Brain microvascular endothelial cell (primary cell): ENCODE data around the gene CCDC14.
A peak's percentile ranks its signal among the peaks of the same experiment; 100 is the strongest.

Experiments
- DNase-seq: peaks from one replicate; pipeline ENCODE4 v3.0.0-alpha.2; 2020
- H3K27ac ChIP-seq: fragments of 250-450 bp; sonication (Bioruptor Pico); 2 replicates; pipeline ENCODE4 v1.5.1; 2020; ENCODE audit warnings: mild to moderate bottlenecking, moderate library complexity
- H3K27me3 ChIP-seq: fragments of 250-450 bp; sonication (Bioruptor Pico); replicated peaks from 2 replicates; pipeline ENCODE4 v1.5.1; 2020; ENCODE audit warnings: mild to moderate bottlenecking
- H3K36me3 ChIP-seq: fragments of 250-450 bp; sonication (Bioruptor Pico); replicated peaks from 2 replicates; pipeline ENCODE4 v1.5.1; 2020; ENCODE audit warnings: mild to moderate bottlenecking
- H3K4me3 ChIP-seq: 2 replicates; pipeline ENCODE4 v1.5.1; 2011; ENCODE audit warnings: low read depth, mild to moderate bottlenecking, control low read depth, low read length, moderate library complexity
- in situ Hi-C: cut with HindIII; loops from 2 replicates; pipeline ENCODE4 v1.10.0; 2017; ENCODE audit warnings: low sequenced_read_pairs, low pct_ligation_motif_present
- TF ChIP-seq, protein P1 (sequence below): IDR thresholded peaks from 2 replicates; pipeline ENCODE4 v1.5.1; 2011; ENCODE audit warnings: low read depth, mild to moderate bottlenecking, moderate library complexity, low read length, control low read depth, inconsistent platforms; ENCODE audit errors: missing control alignments

CCDC14 gene

DNA sequence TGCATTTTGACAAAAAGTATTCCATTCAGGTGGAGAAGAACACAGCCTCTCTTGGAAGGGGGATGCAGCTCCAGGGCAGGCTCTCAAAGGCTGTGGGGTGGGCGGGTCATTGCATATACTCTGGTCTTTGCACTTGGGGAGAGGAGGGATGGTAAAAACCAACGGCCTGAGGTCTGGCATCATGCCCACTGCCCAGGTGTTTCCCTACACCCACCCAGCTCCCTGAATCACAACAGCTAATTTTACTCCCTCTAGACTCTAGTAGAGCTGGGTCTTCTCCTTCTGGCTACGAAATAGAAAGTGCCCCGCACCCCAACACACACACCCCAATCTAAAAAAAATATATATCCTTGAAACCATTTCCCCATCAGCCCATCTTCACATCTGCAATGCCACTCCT is 77.9 kb downstream of the CCDC14 start:
- no peak for DNase-seq
- in situ Hi-C loops: no loop called here
- Histone ChIP-seq H3K27ac (no peak overlapping the region), H3K36me3 (no peaks in the 10 kb centered on the region), H3K4me3 (peak overlapping the region; percentile 66), H3K27me3 (no peaks in the 10 kb centered on the region)
- TF ChIP-seq, protein P1, sequence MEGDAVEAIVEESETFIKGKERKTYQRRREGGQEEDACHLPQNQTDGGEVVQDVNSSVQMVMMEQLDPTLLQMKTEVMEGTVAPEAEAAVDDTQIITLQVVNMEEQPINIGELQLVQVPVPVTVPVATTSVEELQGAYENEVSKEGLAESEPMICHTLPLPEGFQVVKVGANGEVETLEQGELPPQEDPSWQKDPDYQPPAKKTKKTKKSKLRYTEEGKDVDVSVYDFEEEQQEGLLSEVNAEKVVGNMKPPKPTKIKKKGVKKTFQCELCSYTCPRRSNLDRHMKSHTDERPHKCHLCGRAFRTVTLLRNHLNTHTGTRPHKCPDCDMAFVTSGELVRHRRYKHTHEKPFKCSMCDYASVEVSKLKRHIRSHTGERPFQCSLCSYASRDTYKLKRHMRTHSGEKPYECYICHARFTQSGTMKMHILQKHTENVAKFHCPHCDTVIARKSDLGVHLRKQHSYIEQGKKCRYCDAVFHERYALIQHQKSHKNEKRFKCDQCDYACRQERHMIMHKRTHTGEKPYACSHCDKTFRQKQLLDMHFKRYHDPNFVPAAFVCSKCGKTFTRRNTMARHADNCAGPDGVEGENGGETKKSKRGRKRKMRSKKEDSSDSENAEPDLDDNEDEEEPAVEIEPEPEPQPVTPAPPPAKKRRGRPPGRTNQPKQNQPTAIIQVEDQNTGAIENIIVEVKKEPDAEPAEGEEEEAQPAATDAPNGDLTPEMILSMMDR: no peak

DNA sequence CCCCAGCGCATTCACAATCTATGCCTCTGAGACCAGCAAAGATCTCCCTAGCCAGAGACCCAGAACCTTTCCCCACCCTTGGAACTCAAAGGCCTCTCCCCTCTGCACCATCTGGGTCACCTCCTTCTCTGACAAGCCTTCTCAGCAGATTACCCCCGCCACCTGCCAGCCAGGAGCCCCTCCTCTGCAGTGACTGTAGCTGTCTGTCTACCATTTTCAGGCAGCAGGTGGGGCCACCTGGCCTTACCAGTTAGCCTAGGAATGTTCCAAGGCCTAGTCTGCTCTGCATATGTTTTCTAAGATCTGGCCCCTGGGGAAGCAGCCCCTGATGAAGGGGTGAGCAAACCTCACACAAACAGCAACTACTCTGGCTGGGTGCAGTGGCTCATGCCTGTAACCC is 79.3 kb downstream of the CCDC14 start:
- in situ Hi-C loops: no loop called here
- no peak for DNase-seq
- Histone ChIP-seq H3K4me3 (no peak overlapping the region), H3K27ac (no peak overlapping the region), H3K27me3 (no peaks in the 10 kb centered on the region), H3K36me3 (no peaks in the 10 kb centered on the region)
- TF ChIP-seq, protein P1: no peak

DNA sequence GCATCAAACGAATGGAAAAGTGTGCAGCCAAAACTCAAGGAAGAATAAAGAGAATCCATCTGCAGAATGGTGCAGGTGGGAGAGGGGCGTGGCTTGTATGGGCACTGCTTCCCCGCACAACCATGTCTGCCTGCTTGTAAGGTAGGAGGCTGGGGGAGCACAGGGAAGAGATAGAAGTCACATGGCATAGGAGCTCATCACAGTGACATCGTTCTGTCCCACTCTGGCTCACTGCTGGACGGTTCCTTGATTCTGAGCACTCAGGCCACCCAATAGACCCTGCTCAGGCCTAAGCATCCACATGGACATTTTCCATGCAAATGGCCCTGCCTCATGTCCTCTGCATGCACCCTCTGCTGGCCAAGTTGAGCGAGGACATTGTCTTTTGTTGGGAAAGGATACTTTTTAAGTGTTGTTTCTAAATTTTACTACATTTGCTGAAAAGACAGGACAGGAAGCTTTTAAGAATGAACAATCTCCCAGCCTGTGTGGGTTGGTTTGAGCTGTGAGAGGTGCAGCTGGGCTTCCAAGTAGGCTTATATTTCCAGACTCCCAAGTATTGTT is 79.9 kb downstream of the CCDC14 start:
- DNase-seq: peak; percentile 34
- TF ChIP-seq, protein P1: peak; percentile 84
- no peaks in the 10 kb centered on the region for H3K27me3 ChIP-seq
- H3K36me3 ChIP-seq: no peaks in the 10 kb centered on the region
- in situ Hi-C loops: no loop called here
- no peak overlapping the region for H3K4me3 ChIP-seq
- H3K27ac ChIP-seq: no peak overlapping the region

DNA sequence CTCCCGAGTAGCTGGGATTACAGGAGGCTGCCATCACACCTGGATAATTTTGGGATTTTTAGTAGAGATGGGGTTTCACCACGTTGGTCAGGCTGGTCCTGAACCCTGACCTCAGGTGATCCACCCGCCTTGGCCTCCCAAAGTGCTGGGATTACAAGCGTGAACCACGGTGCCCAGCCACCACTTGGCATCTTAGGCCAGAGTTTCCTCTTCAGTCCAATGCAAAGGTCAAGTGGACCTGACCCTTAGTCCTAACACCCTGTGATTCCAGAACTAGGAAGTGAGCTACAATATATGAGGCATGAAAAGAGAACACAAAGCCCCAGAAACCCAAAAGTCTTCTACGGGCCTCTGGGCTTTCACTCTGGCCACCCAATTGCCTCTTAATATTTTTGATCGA is 82.2 kb downstream of the CCDC14 start:
- in situ Hi-C loops: no loop called here
- Histone ChIP-seq H3K27ac (no peak overlapping the region), H3K27me3 (no peaks in the 10 kb centered on the region), H3K4me3 (no peak overlapping the region), H3K36me3 (no peaks in the 10 kb centered on the region)
- TF ChIP-seq, protein P1: no peak
- DNase-seq: no peak

DNA sequence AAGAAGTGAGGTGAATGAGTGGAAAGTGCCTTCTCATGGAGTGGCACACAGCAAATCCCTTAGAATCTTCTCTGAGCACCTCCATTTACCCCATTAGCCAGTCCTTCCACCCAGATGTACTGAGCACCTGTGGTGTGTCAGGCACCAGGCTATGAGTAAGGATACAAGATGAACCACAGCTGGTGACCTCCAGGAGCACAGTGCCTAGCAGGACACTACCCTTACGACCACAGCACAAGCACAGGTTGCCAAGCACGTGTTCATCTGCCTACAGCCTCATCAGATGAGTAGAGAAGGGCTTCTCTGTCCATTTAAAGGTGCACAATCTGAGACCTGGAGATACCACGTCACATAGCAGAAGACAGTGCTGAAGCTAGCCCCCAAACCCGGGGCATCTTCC is 83.1 kb downstream of the CCDC14 start:
- no peak overlapping the region for H3K4me3 ChIP-seq
- TF ChIP-seq, protein P1: no peak
- H3K27me3 ChIP-seq: no peaks in the 10 kb centered on the region
- no peak overlapping the region for H3K27ac ChIP-seq
- H3K36me3 ChIP-seq: no peaks in the 10 kb centered on the region
- in situ Hi-C loops: no loop called here
- DNase-seq: no peak

DNA sequence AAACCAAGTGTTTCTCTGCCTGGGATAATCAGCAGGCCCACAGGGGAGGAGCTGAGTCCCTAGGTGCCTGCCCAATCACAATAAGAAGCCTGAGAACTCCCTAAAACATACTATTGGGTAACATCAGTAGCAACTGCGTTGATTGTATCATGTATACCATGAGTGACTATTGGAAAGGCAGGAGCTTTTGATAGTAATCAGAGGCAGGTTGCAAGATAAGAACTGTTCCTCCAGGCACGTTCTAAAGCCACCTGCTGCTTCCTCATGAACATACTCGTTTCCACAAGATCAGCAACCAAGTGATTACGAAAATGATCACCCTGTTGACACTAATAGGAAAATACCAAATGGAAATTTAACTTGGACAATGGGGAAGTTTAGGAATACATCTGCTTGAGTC is 83.6 kb downstream of the CCDC14 start:
- Histone ChIP-seq H3K27me3 (no peaks in the 10 kb centered on the region), H3K36me3 (no peaks in the 10 kb centered on the region), H3K4me3 (no peak overlapping the region), H3K27ac (no peak overlapping the region)
- no peak for DNase-seq
- TF ChIP-seq, protein P1: no peak
- in situ Hi-C loops: no loop called here
